Effector CD8-positive, alpha-beta T cell (primary cell): ENCODE measurements around the gene GPR50.
A peak's percentile ranks its signal among the peaks of the same experiment; 100 is the strongest.

Experiments
- DNase-seq: peaks from one replicate; lab custom pipeline; 2025; lab: John Stamatoyannopoulos, UW
- total RNA-seq, 4 experiments: gene quantifications; one replicate each; lab custom pipeline; 2026; lab: John Stamatoyannopoulos, UW

Gene GPR50
- 0 to 0.35 (median 0) reads per million in 4 experiments for total RNA-seq

- no peak for DNase-seq
Measured at GRCh38 chrX:151176231-151176750, at the start of gene GPR50. GPR50 (plus strand) TSS chrX:151176584; CDS start chrX:151176722, 138 bp downstream.

GRCh38 chrX:151132531-151132930, 43.9 kb upstream of the GPR50 start:
- DNase-seq: no peak

GRCh38 chrX:151151665-151152267, 24.6 kb upstream of the GPR50 start:
- DNase-seq: peak; percentile 1

GRCh38 chrX:151153086-151153485, 23.3 kb upstream of the GPR50 start:
- no peak for DNase-seq

- no peak for DNase-seq
Measured at GRCh38 chrX:151153667-151154066, 22.7 kb upstream of the GPR50 start.

GRCh38 chrX:151155234-151155633, 21.1 kb upstream of the GPR50 start:
- DNase-seq: no peak

GRCh38 chrX:151161690-151162089, 14.7 kb upstream of the GPR50 start:
- no peak for DNase-seq

GRCh38 chrX:151167791-151168345, 8.5 kb upstream of the GPR50 start:
- DNase-seq: no peak

GRCh38 chrX:151169783-151170182, 6.6 kb upstream of the GPR50 start:
- no peak for DNase-seq

- DNase-seq: no peak
Measured at GRCh38 chrX:151174581-151175282, 1.7 kb upstream of the GPR50 start.

- no peak for DNase-seq
Measured at GRCh38 chrX:151175283-151176062, 911 bp upstream of the GPR50 start.

GRCh38 chrX:151177141-151178027, 1.0 kb downstream of the GPR50 start:
- DNase-seq: no peak

GRCh38 chrX:151178746-151179145, 2.4 kb downstream of the GPR50 start:
- no peak for DNase-seq

GRCh38 chrX:151180400-151180799, 4.0 kb downstream of the GPR50 start:
- DNase-seq: no peak

GRCh38 chrX:151181088-151181487, 4.7 kb downstream of the GPR50 start:
- no peak for DNase-seq

- DNase-seq: no peak
Measured at GRCh38 chrX:151183233-151183753, 6.9 kb downstream of the GPR50 start.

- DNase-seq: no peak
Measured at GRCh38 chrX:151183912-151184565, 7.7 kb downstream of the GPR50 start.

GRCh38 chrX:151184705-151185104, 8.3 kb downstream of the GPR50 start:
- no peak for DNase-seq

- no peak for DNase-seq
Measured at GRCh38 chrX:151206871-151207270, 30.5 kb downstream of the GPR50 start.

- DNase-seq: no peak
Measured at GRCh38 chrX:151225843-151226242, 49.5 kb downstream of the GPR50 start.
